ENCODE data around the gene TRIM38.

Gene TRIM38

GRCh38 chr6:26016245-26016962, 53.8 kb downstream of the TRIM38 start:
- no peak for DNase-seq (ENCODE audit: low spot score)
- no peak for TF ChIP-seq CTCF (IDR thresholded peaks at IDR 0.05; ENCODE audit: extremely low read depth, missing control alignments)

DNA sequence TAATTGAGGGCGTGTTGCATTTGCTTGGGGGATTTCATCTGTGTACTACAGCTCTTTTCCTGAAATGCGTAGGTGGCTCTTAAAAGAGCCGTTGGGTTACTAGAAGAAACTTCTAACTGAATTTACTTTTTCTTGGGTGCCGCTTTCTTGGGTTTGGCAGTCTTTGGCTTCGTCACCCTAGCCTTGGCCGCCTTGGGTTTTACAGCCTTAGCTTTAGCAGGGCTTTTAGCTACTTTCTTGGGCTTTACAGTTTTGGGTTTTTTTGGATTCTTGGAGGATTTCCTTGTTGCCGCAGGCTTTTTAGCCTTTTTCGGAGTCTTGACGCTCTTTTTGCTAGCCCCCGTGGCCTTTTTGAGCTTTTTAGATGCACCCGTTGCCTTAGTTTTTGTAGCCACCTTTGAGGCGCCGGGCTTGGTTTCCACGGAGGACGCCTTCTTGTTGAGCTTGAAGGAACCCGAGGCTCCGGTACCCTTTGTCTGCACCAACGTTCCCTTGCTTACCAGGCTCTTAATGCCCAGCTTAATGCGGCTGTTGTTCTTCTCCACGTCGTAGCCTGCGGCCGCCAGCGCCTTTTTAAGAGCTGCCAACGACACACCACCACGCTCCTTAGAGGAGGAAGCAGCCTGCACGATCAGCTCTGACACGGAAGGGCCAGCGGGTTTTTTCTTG, 54.5 kb downstream of the TRIM38 start:
- DNase-seq (ENCODE audit: low spot score) = no peak
- no peak for TF ChIP-seq CTCF (IDR thresholded peaks at IDR 0.05; ENCODE audit: extremely low read depth, missing control alignments)

DNA sequence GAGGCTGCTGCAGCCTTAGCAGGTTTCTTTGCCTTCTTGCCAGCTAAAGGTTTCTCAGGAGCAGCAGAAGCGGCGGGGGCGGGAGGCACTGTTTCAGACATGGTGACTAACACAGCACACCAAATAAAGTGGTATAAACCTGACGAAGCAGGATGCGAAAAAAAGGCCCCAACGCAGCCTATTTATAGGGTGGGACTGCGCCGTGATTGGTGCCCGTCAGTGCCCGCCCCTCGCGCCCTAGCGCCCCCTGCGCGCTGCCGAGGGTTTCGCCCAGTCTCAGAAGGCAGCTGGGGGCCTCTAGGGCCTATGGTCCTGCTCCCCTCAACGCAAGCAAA, 55.0 kb downstream of the TRIM38 start:
- peak; percentile 42 for DNase-seq (ENCODE audit: low spot score)
- TF ChIP-seq CTCF (IDR thresholded peaks at IDR 0.05; ENCODE audit: extremely low read depth, missing control alignments) = peak; percentile 20

- TF ChIP-seq CTCF (IDR thresholded peaks at IDR 0.05; ENCODE audit: extremely low read depth, missing control alignments) = no peak
- DNase-seq (ENCODE audit: low spot score) = no peak
Measured at GRCh38 chr6:26019261-26019830, 56.7 kb downstream of the TRIM38 start.

GRCh38 chr6:26019967-26020328, 57.3 kb downstream of the TRIM38 start:
- no peak for TF ChIP-seq CTCF (IDR thresholded peaks at IDR 0.05; ENCODE audit: extremely low read depth, missing control alignments)
- no peak for DNase-seq (ENCODE audit: low spot score)

DNA sequence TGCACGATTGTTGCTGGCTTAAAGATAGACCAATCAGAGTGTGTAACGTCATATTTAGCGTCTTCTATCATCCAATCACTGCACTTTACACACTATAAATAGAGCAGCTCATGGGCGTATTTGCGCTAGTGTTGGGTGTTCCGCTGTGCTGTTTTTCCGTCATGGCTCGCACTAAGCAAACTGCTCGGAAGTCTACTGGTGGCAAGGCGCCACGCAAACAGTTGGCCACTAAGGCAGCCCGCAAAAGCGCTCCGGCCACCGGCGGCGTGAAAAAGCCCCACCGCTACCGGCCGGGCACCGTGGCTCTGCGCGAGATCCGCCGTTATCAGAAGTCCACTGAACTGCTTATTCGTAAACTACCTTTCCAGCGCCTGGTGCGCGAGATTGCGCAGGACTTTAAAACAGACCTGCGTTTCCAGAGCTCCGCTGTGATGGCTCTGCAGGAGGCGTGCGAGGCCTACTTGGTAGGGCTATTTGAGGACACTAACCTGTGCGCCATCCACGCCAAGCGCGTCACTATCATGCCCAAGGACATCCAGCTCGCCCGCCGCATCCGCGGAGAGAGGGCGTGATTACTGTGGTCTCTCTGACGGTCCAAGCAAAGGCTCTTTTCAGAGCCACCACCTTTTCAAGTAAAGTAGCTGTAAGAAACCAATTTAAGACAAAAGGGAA, 57.9 kb downstream of the TRIM38 start:
- no peak for TF ChIP-seq CTCF (IDR thresholded peaks at IDR 0.05; ENCODE audit: extremely low read depth, missing control alignments)

DNA sequence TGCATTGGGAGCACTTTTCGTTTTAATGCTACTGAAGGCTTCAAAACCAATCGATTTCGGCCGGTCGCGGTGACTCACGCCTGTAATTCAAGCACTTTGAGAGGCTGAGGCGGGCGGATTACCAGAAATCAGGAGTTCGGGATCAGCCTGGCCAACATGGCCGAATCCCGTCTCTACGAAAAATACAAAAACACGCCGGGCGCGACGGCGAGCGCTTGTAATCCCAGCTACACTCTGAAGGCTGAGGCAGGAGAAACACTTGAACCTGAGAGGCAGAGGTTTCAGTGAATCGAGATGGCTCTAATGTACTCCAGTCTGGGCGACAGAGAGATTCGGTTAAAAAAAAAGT, 58.4 kb downstream of the TRIM38 start:
- TF ChIP-seq CTCF (IDR thresholded peaks at IDR 0.05; ENCODE audit: extremely low read depth, missing control alignments) = no peak
- DNase-seq (ENCODE audit: low spot score) = no peak

More for the DNA sequence above, 57.9 kb downstream of the TRIM38 start:
- DNase-seq (ENCODE audit: low spot score) = peak; percentile 85

Measured in GM20000 (cell line).